Endothelial cell (in vitro differentiated cells): ENCODE results near the gene ARHGAP18. TPM values are rescaled to one million over a fixed set of nuclear protein-coding genes. Genes with fewer than 3 reads are reported as not detected.

ENCODE experiments used
- DNase-seq: peaks from one replicate; pipeline ENCODE4 v3.0.0; 2021; ENCODE audit warnings: low spot score
- H3K27ac Mint-ChIP-seq: one replicate; pipeline ENCODE4 v1.8.0; 2021; ENCODE audit warnings: mixed read lengths, inconsistent platforms; ENCODE audit not compliant: unreplicated experiment
- H3K27me3 Mint-ChIP-seq: one replicate; pipeline ENCODE4 v1.8.0; 2021; ENCODE audit warnings: mild to moderate bottlenecking, moderate library complexity, mixed read lengths, inconsistent platforms; ENCODE audit not compliant: unreplicated experiment
- H3K36me3 Mint-ChIP-seq: one replicate; pipeline ENCODE4 v1.8.0; 2021; ENCODE audit warnings: mild to moderate bottlenecking, low read depth, mixed read lengths, inconsistent platforms; ENCODE audit not compliant: unreplicated experiment
- H3K4me1 Mint-ChIP-seq: one replicate; pipeline ENCODE4 v1.8.0; 2021; ENCODE audit warnings: mild to moderate bottlenecking, mixed read lengths, inconsistent platforms; ENCODE audit not compliant: unreplicated experiment
- H3K4me3 Mint-ChIP-seq: one replicate; pipeline ENCODE4 v1.8.0; 2021; ENCODE audit warnings: mild to moderate bottlenecking, mixed read lengths, inconsistent platforms; ENCODE audit not compliant: unreplicated experiment
- H3K9me3 Mint-ChIP-seq: one replicate; pipeline ENCODE4 v1.8.0; 2021; ENCODE audit warnings: mixed read lengths, inconsistent platforms; ENCODE audit not compliant: unreplicated experiment
- CTCF ChIP-seq: fragments of 200-600 bp; sonication (generic); IDR thresholded peaks from one replicate; pipeline ENCODE4 v1.5.0; 2021; ENCODE audit warnings: antibody characterized with exemption; ENCODE audit not compliant: unreplicated experiment
- total RNA-seq: library from RNA; stranded (reverse); fragmentation: NEBNext Ultra II Directional; extraction: Animal tissue kit (Norgen Biotek cat#: 25700); gene quantifications from one replicate; pipeline ENCODE4 v1.2.1, GENCODE V29; 2021; ENCODE audit not compliant: unreplicated experiment

The ARHGAP18 gene
- total RNA-seq, 1 donor from 2014 or later = 102 TPM

- Mint-ChIP-seq H3K27me3 (peaks cover 5% of the 10 kb centered on the region), H3K4me1 (peaks cover 77% of the 10 kb centered on the region), H3K36me3 (peaks cover 32% of the 10 kb centered on the region), H3K9me3 (no peaks in the 10 kb centered on the region), H3K4me3 (peak overlapping the region; percentile 72), H3K27ac (peak overlapping the region; percentile 97)
- DNase-seq = peak; percentile 31
- no peak for TF ChIP-seq CTCF
Observed at GRCh38 chr6:129683601-129684322, 26.2 kb downstream of the ARHGAP18 start.

- TF ChIP-seq CTCF = no peak
- Mint-ChIP-seq H3K36me3 (peaks cover 30% of the 10 kb centered on the region), H3K27me3 (peaks cover 3% of the 10 kb centered on the region), H3K4me3 (no peak overlapping the region), H3K9me3 (no peaks in the 10 kb centered on the region), H3K4me1 (peaks cover 75% of the 10 kb centered on the region), H3K27ac (peak overlapping the region; percentile 91)
- DNase-seq = no peak
Observed at GRCh38 chr6:129681913-129682205, 28.1 kb downstream of the ARHGAP18 start.

GRCh38 chr6:129680633-129681032, 29.3 kb downstream of the ARHGAP18 start:
- peaks cover 3% of the 10 kb centered on the region for H3K27me3 Mint-ChIP-seq
- no peak overlapping the region for H3K27ac Mint-ChIP-seq
- peaks cover 71% of the 10 kb centered on the region for H3K4me1 Mint-ChIP-seq
- DNase-seq = no peak
- no peak for TF ChIP-seq CTCF
- peaks cover 32% of the 10 kb centered on the region for H3K36me3 Mint-ChIP-seq
- H3K4me3 Mint-ChIP-seq = no peak overlapping the region
- no peaks in the 10 kb centered on the region for H3K9me3 Mint-ChIP-seq

- Mint-ChIP-seq H3K27me3 (peaks cover 3% of the 10 kb centered on the region), H3K36me3 (peaks cover 33% of the 10 kb centered on the region), H3K9me3 (no peaks in the 10 kb centered on the region), H3K4me3 (no peak overlapping the region), H3K4me1 (peaks cover 71% of the 10 kb centered on the region), H3K27ac (peak overlapping the region; percentile 24)
- no peak for DNase-seq
- no peak for TF ChIP-seq CTCF
Observed at GRCh38 chr6:129679758-129680157, 30.2 kb downstream of the ARHGAP18 start.

GRCh38 chr6:129679275-129679674, 30.7 kb downstream of the ARHGAP18 start:
- Mint-ChIP-seq H3K4me1 (peaks cover 71% of the 10 kb centered on the region), H3K4me3 (no peak overlapping the region), H3K36me3 (peaks cover 29% of the 10 kb centered on the region), H3K27ac (no peak overlapping the region), H3K27me3 (peaks cover 3% of the 10 kb centered on the region), H3K9me3 (no peaks in the 10 kb centered on the region)
- TF ChIP-seq CTCF = no peak
- DNase-seq = no peak
